HuH-7 (cell line): Measurements from ENCODE around the gene PRKCE.
"Not testable (repeated sequence)": the region's sequence is repeated elsewhere in the genome, so short reads cannot be mapped to it uniquely, and the experiment has no call there.

ENCODE experiments used
- DNase-seq: peaks from one replicate; pipeline ENCODE4 v3.0.0; 2011; ENCODE audit warnings: low spot score

The PRKCE gene

GRCh38 chr2:45889620-45890370 is 238.3 kb downstream of the PRKCE start:
- no peak for DNase-seq

GRCh38 chr2:45890371-45890646 is 238.8 kb downstream of the PRKCE start:
- DNase-seq, result not testable (repeated sequence)

GRCh38 chr2:45890819-45891218 is 239.3 kb downstream of the PRKCE start:
- no peak for DNase-seq

- DNase-seq, result no peak
These were observed 240.4 kb downstream of the PRKCE start for GRCh38 chr2:45891719-45892424.

- DNase-seq, result no peak
These were observed 240.9 kb downstream of the PRKCE start for GRCh38 chr2:45892425-45892745.

GRCh38 chr2:45892757-45893156 is 241.3 kb downstream of the PRKCE start:
- DNase-seq, result no peak

DNA sequence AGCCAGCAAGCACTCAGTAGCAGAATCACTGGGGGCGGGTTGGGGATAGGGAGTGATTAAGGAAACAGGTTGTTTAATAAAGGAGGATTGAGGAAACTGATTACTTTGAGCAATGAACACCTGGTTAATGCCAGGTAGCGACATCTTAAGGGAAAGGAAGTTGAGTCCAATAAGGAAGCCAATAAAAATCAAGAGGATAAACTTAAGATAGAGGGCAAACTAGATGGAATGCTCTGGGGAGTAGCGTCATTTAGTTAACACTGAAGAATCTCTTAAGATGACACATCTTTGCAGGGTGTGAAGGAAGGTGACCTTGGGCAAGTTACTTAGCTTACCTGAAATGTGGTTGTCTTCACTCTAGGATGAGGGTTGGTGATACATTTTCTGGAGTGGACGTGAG is 242.7 kb downstream of the PRKCE start:
- DNase-seq, result no peak

DNA sequence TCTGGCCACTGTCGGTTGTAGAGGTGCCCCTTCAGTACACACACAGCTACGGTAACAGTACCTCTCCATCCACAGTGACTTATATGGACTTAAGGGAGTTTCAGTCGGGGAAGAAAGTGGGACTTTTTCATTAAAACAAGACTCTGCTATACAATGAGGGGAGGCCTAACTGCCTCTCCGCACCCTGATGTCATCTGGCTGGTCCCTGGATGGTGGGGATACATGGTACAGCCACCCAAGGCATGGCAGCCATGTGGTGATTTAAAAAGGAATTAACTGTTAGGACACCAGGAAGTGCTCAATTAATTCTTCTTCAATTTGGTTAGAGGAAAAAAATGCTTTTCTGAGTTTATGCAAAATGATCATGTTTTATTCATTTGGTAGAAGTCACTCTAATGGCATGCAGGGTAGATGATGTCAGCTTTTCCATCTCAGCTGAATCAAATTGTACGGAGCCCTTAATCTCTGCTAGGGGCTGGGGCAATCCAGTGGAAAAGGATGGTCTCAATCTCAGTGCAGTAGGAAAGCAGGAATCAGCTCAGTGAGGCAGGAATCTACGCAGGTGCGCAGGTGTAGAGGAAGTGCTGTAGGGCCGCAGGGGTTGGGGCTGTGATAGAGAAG is 243.9 kb downstream of the PRKCE start:
- DNase-seq, result no peak

DNA sequence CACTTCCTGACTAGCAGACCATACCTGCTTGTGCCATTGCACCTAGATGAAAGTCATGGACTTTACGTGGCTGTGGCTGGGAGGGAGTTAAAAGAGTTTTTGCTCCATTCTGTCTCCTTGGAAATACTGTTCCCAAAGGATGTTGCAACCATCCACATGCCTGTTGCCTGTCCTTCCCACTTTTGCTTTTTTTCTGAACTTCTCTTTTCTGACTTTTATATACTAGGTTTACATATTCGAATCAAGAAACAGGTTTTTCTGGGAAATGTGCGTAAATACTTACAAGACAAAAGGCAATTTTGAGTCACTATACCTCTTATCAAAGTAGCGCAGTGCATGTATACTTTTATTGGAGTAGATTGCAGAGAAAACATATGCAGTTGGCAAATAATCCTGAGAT is 244.8 kb downstream of the PRKCE start:
- no peak for DNase-seq

DNA sequence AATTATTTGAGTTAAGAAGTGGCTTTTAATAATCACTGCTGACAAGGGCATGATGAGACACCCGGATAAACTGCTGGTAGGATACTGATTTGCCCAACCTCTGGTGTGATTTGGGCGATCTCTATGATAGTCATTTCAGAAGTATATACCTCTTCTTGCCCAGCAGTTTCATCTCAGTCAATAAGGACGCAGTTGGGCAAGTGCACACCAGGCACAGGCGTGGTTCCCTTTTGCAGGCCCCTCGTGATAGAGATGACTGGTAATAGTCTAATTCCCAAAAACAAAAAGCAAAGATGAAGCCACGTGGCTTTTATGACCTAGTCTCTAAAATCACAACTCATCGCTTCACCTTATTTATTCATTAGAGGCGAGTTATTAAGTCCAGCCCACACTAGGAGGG is 246.4 kb downstream of the PRKCE start:
- no peak for DNase-seq

- DNase-seq, result no peak
These were observed 247.3 kb downstream of the PRKCE start for GRCh38 chr2:45898819-45899218.

- DNase-seq, result no peak
These were observed 248.5 kb downstream of the PRKCE start for GRCh38 chr2:45899926-45900325.

DNA sequence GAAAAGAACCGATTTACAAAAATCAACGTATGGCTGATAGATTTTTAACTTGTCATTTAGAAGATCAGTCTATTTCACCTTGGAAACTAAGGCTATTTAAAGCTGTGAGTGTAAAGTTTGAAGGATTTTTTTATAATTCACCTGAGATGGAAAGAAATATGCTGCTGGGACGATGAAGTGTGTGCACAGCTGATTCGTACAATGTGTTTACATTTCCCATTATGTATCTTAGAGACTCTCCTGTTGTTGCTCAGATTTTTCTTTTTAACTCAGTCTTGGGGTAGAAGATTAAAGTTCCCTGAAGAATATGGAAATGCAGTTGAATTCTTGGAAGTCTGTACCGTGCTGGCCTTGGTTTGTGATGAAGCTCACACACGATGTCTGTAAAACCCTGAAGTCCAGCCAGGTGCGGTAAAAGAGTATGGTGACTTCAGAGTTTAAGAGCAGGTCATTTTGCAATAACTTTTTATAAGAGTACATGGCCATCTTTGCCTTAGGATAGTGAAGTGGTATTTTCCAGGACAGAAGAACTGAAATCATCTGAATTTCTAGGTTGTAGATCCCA is 250.1 kb downstream of the PRKCE start:
- no peak for DNase-seq

DNA sequence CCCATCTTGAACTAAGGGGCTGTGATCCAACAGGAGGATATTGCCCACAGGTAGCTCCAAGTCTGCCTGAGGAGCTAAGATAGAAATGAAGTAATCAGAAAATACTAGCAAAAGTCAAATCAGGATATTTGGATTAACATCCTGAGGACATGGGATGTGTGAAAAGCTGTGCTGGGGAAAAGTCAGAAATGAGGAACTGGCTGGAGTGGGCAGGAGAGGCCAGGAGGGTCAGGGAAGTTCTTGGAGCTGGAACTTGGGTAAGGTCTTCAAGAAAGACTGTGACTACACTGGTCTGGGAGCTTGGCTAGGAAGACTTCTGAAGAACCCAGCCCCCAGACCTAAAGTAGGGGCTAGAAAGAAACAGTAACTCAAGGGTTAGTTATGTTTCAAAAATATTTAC is 250.9 kb downstream of the PRKCE start:
- no peak for DNase-seq

DNA sequence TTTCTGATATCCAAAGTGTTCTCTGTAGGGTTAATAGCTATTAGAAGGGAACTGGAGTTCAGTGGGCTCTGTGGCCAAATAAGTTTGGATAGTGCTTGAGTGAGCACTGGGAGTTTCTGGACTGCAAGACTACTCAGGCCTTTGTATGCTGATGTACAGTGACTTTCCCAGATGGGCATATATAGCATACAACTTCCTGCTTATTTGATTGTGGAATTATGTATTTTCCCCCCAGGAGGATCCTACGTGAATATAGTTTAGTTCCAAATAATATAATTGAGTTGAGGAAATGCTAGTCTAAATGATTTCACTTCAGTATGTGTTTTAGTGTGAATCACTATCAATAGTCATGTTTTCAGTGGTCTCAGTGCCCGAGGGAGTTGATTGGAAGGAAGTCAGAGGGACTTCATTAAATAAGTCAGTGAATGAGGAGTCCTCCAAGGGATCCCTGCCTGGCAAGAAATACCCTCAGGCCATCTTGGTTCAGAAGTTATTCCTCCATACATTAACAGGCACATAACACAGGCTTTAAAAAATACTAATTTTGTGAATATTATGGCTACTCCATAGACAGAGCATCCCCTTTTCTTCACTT is 251.4 kb downstream of the PRKCE start:
- no peak for DNase-seq

DNA sequence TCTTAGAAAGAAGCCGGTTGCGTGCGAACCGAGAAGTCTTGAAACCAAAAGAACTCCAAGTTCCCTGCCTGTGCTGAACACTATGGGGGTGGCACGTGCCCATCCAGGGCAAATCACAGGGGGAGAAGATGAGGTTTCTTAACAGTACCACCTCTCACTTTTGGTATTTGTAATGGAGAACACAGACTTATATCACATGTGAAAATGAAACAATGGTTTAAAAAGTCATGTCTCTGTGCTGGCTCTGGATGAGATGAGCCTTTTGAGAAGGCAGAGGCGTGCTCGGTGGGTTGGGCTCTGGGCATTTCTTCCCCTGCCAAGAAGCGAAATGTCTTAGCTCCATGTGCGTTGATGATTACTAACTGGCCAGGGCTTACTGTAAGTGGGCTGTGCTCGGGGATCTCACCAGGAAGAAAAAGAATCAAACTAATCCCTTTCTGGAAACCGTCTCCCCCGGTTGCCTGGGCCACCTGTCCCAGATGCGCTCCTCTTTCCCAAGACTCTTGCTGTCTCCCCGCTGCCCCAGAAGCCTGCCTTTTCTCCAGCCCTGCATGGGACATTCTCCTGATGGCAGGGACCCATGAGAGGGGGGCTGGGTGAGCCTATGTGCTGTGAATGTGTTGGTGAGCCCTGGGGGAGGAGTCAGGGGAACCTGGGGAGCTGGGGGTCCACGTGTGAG is 252.9 kb downstream of the PRKCE start:
- DNase-seq, result no peak

DNA sequence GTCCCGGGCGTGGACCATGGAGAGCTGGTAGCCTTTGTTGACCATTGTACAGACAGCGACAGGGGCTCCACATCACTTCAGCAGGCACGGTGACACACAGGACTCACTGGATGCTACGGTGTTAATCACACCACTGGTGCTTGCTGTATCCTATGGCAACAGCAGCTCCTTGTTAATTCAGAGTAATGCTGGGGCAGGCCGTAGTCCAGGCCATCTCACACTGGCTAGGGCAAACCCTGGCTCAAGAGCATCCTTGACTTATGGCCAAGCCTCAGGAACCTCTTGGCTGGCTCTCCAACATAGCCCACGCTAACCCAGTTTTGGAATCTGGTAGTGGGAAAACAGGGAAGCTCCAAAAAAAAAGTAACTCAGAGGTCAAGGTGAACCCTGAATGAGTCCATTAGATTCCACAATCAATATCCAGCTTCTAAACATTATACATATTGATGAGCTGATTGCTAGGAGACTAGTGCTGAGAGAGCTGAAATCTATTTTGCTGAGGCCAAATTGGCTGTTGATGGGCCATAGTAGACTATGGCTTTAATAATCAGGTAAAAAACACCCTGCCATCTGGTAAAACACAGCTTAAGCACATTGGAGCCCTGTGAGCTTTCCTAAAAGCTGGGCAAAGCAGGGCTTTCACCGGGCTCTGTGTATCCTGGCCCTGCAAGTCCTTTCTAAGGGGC is 253.6 kb downstream of the PRKCE start:
- no peak for DNase-seq

DNA sequence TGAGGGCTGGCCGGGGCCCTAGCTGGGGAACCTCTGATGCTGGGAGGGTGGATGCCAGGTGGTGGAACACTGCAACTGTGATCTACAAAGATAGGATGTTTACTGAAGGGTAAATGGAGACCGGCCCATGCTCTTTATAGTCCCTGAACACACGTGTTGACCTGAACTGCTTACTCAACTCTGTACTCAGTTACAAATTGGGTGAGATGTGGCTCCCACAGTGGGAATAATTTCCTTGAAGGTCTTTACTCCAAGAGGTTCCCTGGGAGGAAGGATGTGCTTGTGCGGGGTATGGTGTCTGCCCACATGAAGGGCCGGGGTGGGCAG is 254.1 kb downstream of the PRKCE start:
- no peak for DNase-seq

DNA sequence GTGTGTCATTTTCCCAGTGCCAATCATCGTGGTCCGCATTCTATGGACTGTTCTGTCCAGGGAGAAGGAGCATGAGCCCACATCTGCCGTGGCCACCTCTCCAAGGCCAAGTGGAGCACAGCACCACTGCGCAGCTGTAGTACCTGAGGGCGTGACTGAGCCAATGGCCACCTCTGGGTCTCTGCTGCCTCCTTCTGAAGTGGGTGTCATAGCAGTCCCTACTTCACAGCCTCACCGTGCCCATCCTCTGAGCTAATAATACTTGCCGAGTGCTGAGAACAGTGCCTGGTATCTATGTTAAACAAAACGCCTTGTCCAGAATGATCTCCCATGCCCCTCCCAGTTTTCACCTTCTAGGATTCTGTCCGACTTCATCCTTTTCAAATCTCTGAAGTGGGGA is 256.1 kb downstream of the PRKCE start:
- no peak for DNase-seq

GRCh38 chr2:45908316-45909170 is 257.1 kb downstream of the PRKCE start:
- no peak for DNase-seq

- no peak for DNase-seq
These were observed 257.7 kb downstream of the PRKCE start for GRCh38 chr2:45909171-45909565.
